GM19463 (cell line): ENCODE measurements around the gene ARID3A.

Experiments
- ATAC-seq: cut with Tn5 transposase; IDR thresholded peaks from one replicate; pipeline ENCODE4 v1.9.1; 2021; ENCODE audit warnings: mild to moderate bottlenecking, moderate library complexity; ENCODE audit not compliant: unreplicated experiment

Gene ARID3A

GRCh38 chr19:958967-959855, 33.4 kb downstream of the ARID3A start:
- ATAC-seq = no peak

- ATAC-seq = no peak
These were observed 34.2 kb downstream of the ARID3A start for GRCh38 chr19:960020-960419.

- ATAC-seq = no peak
These were observed 34.7 kb downstream of the ARID3A start for GRCh38 chr19:960601-960938.

- no peak for ATAC-seq
These were observed 36.2 kb downstream of the ARID3A start for GRCh38 chr19:961866-962620.

- no peak for ATAC-seq
These were observed 37.0 kb downstream of the ARID3A start for GRCh38 chr19:962683-963400.

GRCh38 chr19:963486-963951, 37.7 kb downstream of the ARID3A start:
- ATAC-seq = no peak

GRCh38 chr19:964116-964520, 38.3 kb downstream of the ARID3A start:
- no peak for ATAC-seq

GRCh38 chr19:964761-965694, 39.2 kb downstream of the ARID3A start:
- ATAC-seq = no peak

GRCh38 chr19:966485-967088, 40.8 kb downstream of the ARID3A start:
- no peak for ATAC-seq

- ATAC-seq = no peak
These were observed 44.9 kb downstream of the ARID3A start for GRCh38 chr19:970695-971094.

- ATAC-seq = no peak
These were observed 46.0 kb downstream of the ARID3A start for GRCh38 chr19:971795-972194.

GRCh38 chr19:972281-972680, 46.4 kb downstream of the ARID3A start:
- ATAC-seq = no peak

- ATAC-seq = no peak
These were observed 48.1 kb downstream of the ARID3A start for GRCh38 chr19:973726-974563.

GRCh38 chr19:974564-975257, 48.9 kb downstream of the ARID3A start:
- ATAC-seq = no peak

GRCh38 chr19:976476-976875, 50.6 kb downstream of the ARID3A start:
- no peak for ATAC-seq

GRCh38 chr19:977058-977464, 51.2 kb downstream of the ARID3A start:
- ATAC-seq = no peak

- ATAC-seq = no peak
These were observed 53.5 kb downstream of the ARID3A start for GRCh38 chr19:979318-979741.
